Activated CD4-positive, alpha-beta T cell treated with anti-CD3 and anti-CD28 coated beads, Interleukin-2, Interleukin-6, amounts not matched to agents 100 ng/mL and 50 ng/mL, durations not matched to agents 16 hours and 8 hours (primary cell): ENCODE measurements around the gene FEM1C.
"Not testable (repeated sequence)": the region's sequence is repeated elsewhere in the genome, so short reads cannot be mapped to it uniquely, and the experiment has no call there.

Source experiments
- DNase-seq: peaks from one replicate; pipeline ENCODE4 v3.0.0-alpha.2; 2020

The FEM1C gene

GRCh38 chr5:115511632-115512031 is 32.9 kb downstream of the FEM1C start:
- no peak for DNase-seq

- DNase-seq = no peak
These were observed 34.4 kb downstream of the FEM1C start for GRCh38 chr5:115510145-115510645.

- no peak for DNase-seq
These were observed 35.0 kb downstream of the FEM1C start for GRCh38 chr5:115509547-115509946.

- DNase-seq = no peak
These were observed 36.9 kb downstream of the FEM1C start for GRCh38 chr5:115507681-115508080.

GRCh38 chr5:115503420-115503819 is 41.2 kb downstream of the FEM1C start:
- no peak for DNase-seq

GRCh38 chr5:115501464-115502210 is 42.9 kb downstream of the FEM1C start:
- no peak for DNase-seq

GRCh38 chr5:115500225-115500624 is 44.4 kb downstream of the FEM1C start:
- DNase-seq = no peak

- no peak for DNase-seq
These were observed 47.5 kb downstream of the FEM1C start for GRCh38 chr5:115496936-115497576.

- no peak for DNase-seq
These were observed 49.8 kb downstream of the FEM1C start for GRCh38 chr5:115494570-115495289.

- DNase-seq = no peak
These were observed 54.0 kb downstream of the FEM1C start for GRCh38 chr5:115490596-115490995.

- DNase-seq = no peak
These were observed 54.8 kb downstream of the FEM1C start for GRCh38 chr5:115489733-115490132.

- peak; percentile 61 for DNase-seq
These were observed 56.8 kb downstream of the FEM1C start for GRCh38 chr5:115487756-115488155.

GRCh38 chr5:115487168-115487567 is 57.4 kb downstream of the FEM1C start:
- DNase-seq = no peak

GRCh38 chr5:115486728-115487127 is 57.8 kb downstream of the FEM1C start:
- no peak for DNase-seq

- no peak for DNase-seq
These were observed 60.2 kb downstream of the FEM1C start for GRCh38 chr5:115484368-115484767.

GRCh38 chr5:115480900-115481299 is 63.7 kb downstream of the FEM1C start:
- DNase-seq = no peak

GRCh38 chr5:115480271-115480670 is 64.3 kb downstream of the FEM1C start:
- no peak for DNase-seq

- DNase-seq = not testable (repeated sequence)
These were observed 65.3 kb downstream of the FEM1C start for GRCh38 chr5:115479166-115479873.

GRCh38 chr5:115478281-115478680 is 66.3 kb downstream of the FEM1C start:
- no peak for DNase-seq

GRCh38 chr5:115477581-115477980 is 67.0 kb downstream of the FEM1C start:
- no peak for DNase-seq

- DNase-seq = no peak
These were observed 68.8 kb downstream of the FEM1C start for GRCh38 chr5:115475788-115476187.

- no peak for DNase-seq
These were observed 72.1 kb downstream of the FEM1C start for GRCh38 chr5:115472271-115473025.
